A673 (cell line): Measurements from ENCODE around the gene EML1.

ENCODE experiments used
- CTCF ChIP-seq: fragments of 300-800, 200-600 bp; sonication (generic); conservative IDR thresholded peaks from 2 replicates; pipeline ENCODE4 v1.5.1; 2017; ENCODE audit warnings: low read depth, mild to moderate bottlenecking, antibody characterized with exemption, low read length, moderate library complexity, mixed read lengths
- EZH2 ChIP-seq: fragments of 200-600 bp; sonication (generic); IDR thresholded peaks from 2 replicates; pipeline ENCODE4 v1.6.1; 2017; ENCODE audit warnings: borderline replicate concordance, low read depth, mild to moderate bottlenecking, mixed read lengths, antibody characterized with exemption, low read length; ENCODE audit not compliant: poor library complexity, severe bottlenecking

- TF ChIP-seq CTCF: no peak
- no peak for TF ChIP-seq EZH2
These were observed 2.2 kb upstream of the EML1 start for GRCh38 chr14:99790978-99791376.
